Uterus (tissue), 4 donors: Measurements from ENCODE around the gene COL28A1. TPM values are rescaled to one million over a fixed set of nuclear protein-coding genes. Genes with fewer than 3 reads are reported as not detected.

Experiments used
- DNase-seq, 2 donors: peaks; one replicate each; pipeline ENCODE4 v3.0.0-alpha.2; 2019 to 2020
- H3K27ac ChIP-seq, 2 donors: fragments of 200-600 bp; sonication (generic); 1 replicate in 1 of 2; 2 replicates in 1 of 2; pipeline ENCODE4 v1.5.1; 2016 to 2018
- H3K27me3 ChIP-seq, 2 donors: fragments of 200-600 bp; sonication (generic); one replicate each; pipeline ENCODE4 v1.5.1; 2018 to 2019; ENCODE audit warnings: control low read depth in 1 of 2
- H3K36me3 ChIP-seq, 2 donors: fragments of 200-600 bp; sonication (generic); one replicate each; pipeline ENCODE4 v1.5.1; 2019; ENCODE audit warnings: control low read depth in 1 of 2
- H3K4me1 ChIP-seq, 2 donors: fragments of 200-600 bp; sonication (generic); one replicate each; pipeline ENCODE4 v1.5.1; 2018 to 2019; ENCODE audit warnings: control low read depth in 1 of 2
- H3K4me3 ChIP-seq, 2 donors: fragments of 200-600 bp; sonication (generic); 1 replicate in 1 of 2; 2 replicates in 1 of 2; pipeline ENCODE4 v1.5.1; 2018 to 2019; ENCODE audit warnings: mild to moderate bottlenecking in 1 of 2
- H3K9me3 ChIP-seq, 2 donors: fragments of 200-600 bp; sonication (generic); one replicate each; pipeline ENCODE4 v1.5.1; 2019; ENCODE audit warnings: control low read depth in 1 of 2
- POLR2A ChIP-seq, 2 donors: fragments of 450-650 bp; IDR thresholded peaks; one replicate each; pipeline ENCODE4 v1.6.1; 2016; ENCODE audit warnings: antibody characterized with exemption in 2 of 2, mild to moderate bottlenecking in 1 of 2, moderate library complexity in 1 of 2
- intact Hi-C: fragments of 100-400 bp; cut with DNase I; formaldehyde crosslinking; loops from one replicate; pipeline ENCODE4 v1.15.1; 2023; ENCODE audit warnings: low total_unique reads
- total RNA-seq, 4 donors: library from RNA; depleted of rRNA in 3 of 4; stranded (reverse); fragments of >200 nt in 3 of 4; gene quantifications; one replicate each; pipeline versions ENCODE4 v1.1.0 to v1.2.4, GENCODE V29; 2014 to 2023
- TF ChIP-seq, protein P1 (sequence below), 4 experiments: fragments of 200-600 bp in 2 of 4; fragments of 450-650 bp in 2 of 4; sonication (generic) in 2 of 4; IDR thresholded peaks; one replicate each; pipeline ENCODE4 v1.5.1; 2016 to 2019; ENCODE audit warnings: antibody characterized with exemption in 4 of 4, mild to moderate bottlenecking in 2 of 4, moderate library complexity in 1 of 4
- donor health status: DM: yes; HTN: yes; CAD: no.

The COL28A1 gene
- total RNA-seq, 4 donors from 2014 or later = 0.26 to 6.8 (median 1.7) TPM

DNA sequence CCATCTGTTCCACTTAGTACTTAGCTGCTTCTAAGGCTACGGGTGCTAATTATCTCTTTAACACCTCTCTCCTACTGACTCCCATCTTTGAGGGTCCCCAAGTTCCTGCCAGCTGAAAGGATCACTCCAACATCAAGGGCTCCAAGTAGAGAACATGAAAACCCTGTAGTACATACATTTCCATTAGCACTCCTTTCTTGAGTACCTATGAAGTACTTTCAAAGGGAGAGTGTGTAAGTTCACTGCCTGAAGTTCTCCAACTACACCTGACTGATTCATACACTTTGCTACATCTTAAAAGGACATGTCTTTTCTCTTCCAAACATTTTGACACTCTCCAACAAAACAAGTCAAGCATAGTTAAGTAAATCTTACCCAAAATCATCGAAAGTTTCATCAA, 113.8 kb downstream of the COL28A1 start:
- no peak for DNase-seq
- H3K36me3 ChIP-seq = no peaks in the 10 kb centered on the region
- no peak overlapping the region for H3K4me3 ChIP-seq
- no peaks in the 10 kb centered on the region for H3K9me3 ChIP-seq
- no peak overlapping the region for H3K27ac ChIP-seq
- TF ChIP-seq, protein P1, sequence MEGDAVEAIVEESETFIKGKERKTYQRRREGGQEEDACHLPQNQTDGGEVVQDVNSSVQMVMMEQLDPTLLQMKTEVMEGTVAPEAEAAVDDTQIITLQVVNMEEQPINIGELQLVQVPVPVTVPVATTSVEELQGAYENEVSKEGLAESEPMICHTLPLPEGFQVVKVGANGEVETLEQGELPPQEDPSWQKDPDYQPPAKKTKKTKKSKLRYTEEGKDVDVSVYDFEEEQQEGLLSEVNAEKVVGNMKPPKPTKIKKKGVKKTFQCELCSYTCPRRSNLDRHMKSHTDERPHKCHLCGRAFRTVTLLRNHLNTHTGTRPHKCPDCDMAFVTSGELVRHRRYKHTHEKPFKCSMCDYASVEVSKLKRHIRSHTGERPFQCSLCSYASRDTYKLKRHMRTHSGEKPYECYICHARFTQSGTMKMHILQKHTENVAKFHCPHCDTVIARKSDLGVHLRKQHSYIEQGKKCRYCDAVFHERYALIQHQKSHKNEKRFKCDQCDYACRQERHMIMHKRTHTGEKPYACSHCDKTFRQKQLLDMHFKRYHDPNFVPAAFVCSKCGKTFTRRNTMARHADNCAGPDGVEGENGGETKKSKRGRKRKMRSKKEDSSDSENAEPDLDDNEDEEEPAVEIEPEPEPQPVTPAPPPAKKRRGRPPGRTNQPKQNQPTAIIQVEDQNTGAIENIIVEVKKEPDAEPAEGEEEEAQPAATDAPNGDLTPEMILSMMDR (IDR thresholded peaks at IDR 0.05) = no peak
- no peaks in the 10 kb centered on the region for H3K27me3 ChIP-seq
- no peaks in the 10 kb centered on the region for H3K4me1 ChIP-seq
- intact Hi-C loops = no loop called here

GRCh38 chr7:7418997-7419396, 116.7 kb downstream of the COL28A1 start:
- no peak for DNase-seq
- intact Hi-C loops = no loop called here
- Histone ChIP-seq H3K9me3 (no peaks in the 10 kb centered on the region), H3K27ac (no peak overlapping the region), H3K27me3 (no peaks in the 10 kb centered on the region), H3K4me1 (no peaks in the 10 kb centered on the region), H3K36me3 (no peaks in the 10 kb centered on the region), H3K4me3 (no peak overlapping the region)
- no peak for TF ChIP-seq POLR2A (IDR thresholded peaks at IDR 0.05)
- TF ChIP-seq, protein P1 (IDR thresholded peaks at IDR 0.05) = no peak

GRCh38 chr7:7417851-7418250, 117.8 kb downstream of the COL28A1 start:
- no peak overlapping the region for H3K4me3 ChIP-seq
- no peak for TF ChIP-seq POLR2A (IDR thresholded peaks at IDR 0.05)
- TF ChIP-seq, protein P1 (IDR thresholded peaks at IDR 0.05) = no peak
- no peaks in the 10 kb centered on the region for H3K9me3 ChIP-seq
- no peak overlapping the region for H3K27ac ChIP-seq
- H3K36me3 ChIP-seq = no peaks in the 10 kb centered on the region
- H3K4me1 ChIP-seq = no peaks in the 10 kb centered on the region
- intact Hi-C loops = no loop called here
- no peaks in the 10 kb centered on the region for H3K27me3 ChIP-seq
- no peak for DNase-seq

DNA sequence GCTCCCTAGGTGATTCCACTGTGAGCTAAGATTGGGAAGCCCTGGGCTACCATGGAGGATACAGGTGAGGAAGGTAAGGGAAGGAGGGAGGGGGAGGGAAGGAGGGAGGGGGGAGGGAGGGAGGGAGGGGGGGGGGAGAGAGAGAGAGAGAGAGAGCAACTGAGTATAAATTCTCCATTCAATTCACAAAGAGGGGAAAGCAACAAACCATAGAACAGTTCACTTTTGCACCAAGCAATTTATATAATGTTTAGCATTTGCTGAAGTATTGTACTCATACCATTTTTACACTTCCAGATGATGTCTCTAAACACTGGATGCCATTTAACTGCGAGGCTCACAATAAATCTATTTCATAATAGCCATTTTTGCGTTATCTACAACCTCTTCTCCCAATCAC, 118.3 kb downstream of the COL28A1 start:
- Histone ChIP-seq H3K27me3 (no peaks in the 10 kb centered on the region), H3K4me3 (no peak overlapping the region), H3K9me3 (no peaks in the 10 kb centered on the region), H3K4me1 (no peaks in the 10 kb centered on the region), H3K27ac (no peak overlapping the region), H3K36me3 (no peaks in the 10 kb centered on the region)
- no peak for TF ChIP-seq POLR2A (IDR thresholded peaks at IDR 0.05)
- TF ChIP-seq, protein P1 (IDR thresholded peaks at IDR 0.05) = no peak
- no peak for DNase-seq
- intact Hi-C loops = no loop called here

- TF ChIP-seq, protein P1 (IDR thresholded peaks at IDR 0.05) = no peak
- TF ChIP-seq POLR2A (IDR thresholded peaks at IDR 0.05) = no peak
- Histone ChIP-seq H3K27me3 (no peaks in the 10 kb centered on the region), H3K4me3 (no peak overlapping the region), H3K36me3 (no peaks in the 10 kb centered on the region), H3K4me1 (no peaks in the 10 kb centered on the region), H3K27ac (no peak overlapping the region), H3K9me3 (no peaks in the 10 kb centered on the region)
- no peak for DNase-seq
- intact Hi-C loops = no loop called here
These were observed 119.4 kb downstream of the COL28A1 start for GRCh38 chr7:7416031-7416858.
